HG03439 (cell line): ENCODE measurements around the gene DOLPP1.

Source experiments
- ATAC-seq: cut with Tn5 transposase; IDR thresholded peaks from one replicate; pipeline ENCODE4 v1.9.1; 2021; ENCODE audit warnings: mild to moderate bottlenecking, moderate library complexity; ENCODE audit not compliant: unreplicated experiment

Gene DOLPP1

DNA sequence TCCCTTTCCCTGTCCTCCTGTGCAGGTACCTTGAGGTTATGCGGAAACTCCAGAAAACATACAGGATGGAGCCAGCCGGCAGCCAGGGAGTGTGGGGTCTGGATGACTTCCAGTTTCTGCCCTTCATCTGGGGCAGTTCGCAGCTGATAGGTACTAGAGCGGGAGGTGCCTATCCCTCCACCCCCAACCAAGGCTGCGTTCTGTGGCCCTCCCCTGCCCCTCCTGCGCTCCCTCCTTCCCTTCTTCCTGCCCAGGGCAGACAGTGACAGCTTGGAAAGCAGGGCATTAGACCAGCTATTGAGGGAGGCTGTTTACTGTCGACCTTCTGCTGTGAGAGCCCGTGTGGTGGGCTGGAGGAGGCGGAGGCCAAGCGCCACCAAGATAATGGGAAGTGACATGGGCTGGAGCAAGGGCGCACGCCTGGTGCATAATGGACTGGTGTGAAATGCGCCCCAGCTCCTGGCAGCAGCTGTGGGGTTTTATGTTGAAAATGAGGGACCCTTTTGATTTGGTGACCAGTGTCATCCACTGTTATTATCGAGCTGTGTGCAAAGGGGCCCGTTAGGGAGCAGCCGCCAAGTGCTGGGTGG lies 55.6 kb downstream of the DOLPP1 start:
- no peak for ATAC-seq

DNA sequence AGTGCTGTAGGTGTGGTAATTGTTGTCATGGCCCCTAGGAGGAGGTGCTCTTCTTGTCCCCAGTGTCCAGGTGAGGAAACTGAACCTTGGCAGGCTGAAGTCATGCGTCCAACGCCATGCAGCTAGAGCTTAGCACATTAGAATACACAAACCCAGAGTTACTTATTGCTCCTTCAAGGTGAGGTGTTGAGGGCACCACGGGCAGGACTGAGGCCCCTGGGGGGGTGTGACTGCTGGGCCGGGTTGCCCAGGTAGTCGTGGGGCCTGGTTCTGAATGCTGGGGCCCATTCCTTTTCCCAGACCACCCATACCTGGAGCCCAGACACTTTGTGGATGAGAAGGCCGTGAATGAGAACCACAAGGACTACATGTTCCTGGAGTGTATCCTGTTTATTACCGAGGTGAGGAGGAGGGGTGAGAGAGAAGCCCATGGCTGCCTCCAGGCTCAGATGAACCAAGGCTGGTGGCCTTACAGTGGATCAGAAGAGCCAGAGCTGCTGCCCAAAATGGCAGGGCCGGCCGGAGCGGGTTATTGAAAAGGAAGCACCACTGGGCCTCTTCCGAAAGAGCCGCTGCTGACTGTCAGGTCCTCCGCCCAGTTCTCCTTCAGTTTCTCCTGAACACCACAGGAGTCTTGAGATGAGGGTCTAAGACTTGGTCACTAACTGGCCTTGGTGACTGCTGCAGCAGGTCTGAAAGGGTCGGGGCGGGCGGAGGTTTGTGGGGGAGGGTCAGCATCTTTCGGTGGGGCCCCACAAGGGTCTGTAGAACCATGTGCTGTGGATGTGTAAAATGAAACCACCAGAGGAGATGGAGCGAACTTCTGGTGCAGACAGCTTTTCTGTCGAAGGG lies 56.6 kb downstream of the DOLPP1 start:
- no peak for ATAC-seq

DNA sequence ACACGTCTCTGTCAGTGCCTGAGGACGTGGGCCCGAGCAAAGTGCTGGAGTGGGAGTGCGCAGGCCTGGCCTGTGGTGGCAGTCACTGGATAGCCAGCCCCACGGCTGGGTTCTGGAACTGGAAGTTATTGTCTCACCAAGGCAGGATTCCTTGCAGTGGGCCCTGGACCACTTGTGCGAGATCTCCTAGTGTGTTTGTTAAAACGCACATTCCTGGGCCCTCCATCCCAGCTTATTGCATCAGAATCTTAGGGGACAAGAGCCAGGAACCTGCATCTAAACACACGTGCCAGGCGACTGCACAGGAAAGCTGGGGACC lies 57.2 kb downstream of the DOLPP1 start:
- no peak for ATAC-seq

DNA sequence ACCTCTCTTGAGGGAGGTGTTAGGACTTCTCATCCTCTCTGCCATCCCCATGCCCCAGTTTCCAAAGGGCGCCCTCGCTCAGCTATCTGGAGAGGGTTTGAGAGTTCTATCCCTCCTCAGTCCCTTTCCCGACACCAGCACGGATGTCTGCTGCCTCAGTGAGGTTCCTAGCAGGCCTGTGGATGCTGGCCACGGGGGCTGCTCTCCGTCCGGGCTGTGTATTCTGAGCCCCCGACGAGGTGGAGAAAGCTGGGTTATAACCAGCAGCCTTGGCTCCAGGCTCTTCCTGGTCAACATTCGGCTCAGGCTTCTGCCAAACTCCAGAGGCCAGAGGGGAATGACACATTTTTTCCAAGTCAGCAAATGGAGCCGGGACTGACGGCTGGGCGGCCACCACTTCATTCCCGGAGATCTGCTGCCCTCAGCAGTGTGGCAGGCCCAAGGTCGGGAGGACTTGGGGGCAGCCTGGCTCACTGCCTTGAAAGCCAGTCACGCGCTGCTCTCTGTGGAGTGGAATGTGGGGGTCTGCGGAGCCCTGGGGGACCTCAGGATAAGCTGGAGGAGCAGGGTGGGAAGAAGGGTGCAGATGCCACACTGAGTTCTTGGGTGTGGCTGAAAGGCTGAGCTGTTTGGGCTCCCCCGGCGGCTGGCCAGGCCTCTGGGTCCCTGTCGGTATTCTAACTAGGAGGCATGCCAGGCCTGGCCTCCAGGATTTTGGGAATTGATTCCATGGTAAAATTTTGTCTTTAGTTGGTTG lies 57.7 kb downstream of the DOLPP1 start:
- no peak for ATAC-seq

DNA sequence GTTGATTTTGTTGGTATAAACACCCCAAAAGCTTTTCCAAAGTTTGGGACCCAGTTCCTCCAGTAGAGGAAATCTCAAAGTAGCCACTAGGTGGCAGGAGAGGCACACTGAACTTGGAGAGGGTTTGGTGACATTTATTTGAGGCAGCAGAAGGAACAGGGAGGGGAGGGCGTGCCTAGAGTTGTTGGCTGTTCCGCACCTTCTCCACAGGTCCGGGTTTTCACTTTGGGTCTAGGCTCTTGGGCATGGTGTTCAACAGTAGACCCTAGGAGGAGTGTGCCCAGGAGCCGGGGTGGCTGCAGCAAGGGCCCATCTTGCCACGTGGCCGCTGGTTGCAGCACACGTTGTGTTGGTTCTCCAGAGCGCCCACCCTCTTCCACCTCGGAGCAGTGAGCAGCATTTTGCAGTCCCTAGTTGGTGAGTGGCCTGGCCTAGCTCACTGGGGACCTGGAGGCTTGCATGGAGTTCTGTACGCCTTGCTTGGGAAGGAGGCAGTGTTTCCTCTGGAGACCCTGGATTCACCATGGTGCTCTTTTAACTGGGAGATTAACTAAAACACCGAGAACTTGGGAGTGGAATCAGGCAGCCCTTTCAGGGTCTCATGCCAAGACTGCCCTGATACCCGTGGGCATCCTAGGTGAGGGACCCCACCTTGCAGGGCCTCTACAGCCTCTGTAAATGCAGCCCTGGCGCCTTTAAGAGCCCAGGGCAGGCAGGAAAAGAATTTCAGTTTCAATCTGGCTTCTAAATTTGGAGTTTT lies 58.5 kb downstream of the DOLPP1 start:
- peak; percentile 39 for ATAC-seq

GRCh38 chr9:129139993-129140396 lies 59.1 kb downstream of the DOLPP1 start:
- ATAC-seq, result peak; percentile 61
